HEK293 (cell line): ENCODE results near the gene TDP1.

Experiments
- KLF1 ChIP-seq: fragments of 450-650 bp; formaldehyde crosslinking; IDR thresholded peaks from 2 replicates; pipeline ENCODE4 v1.5.1; 2016; ENCODE audit warnings: missing biosample characterization, missing genetic modification characterization
- KLF10 ChIP-seq: fragments of 450-650 bp; IDR thresholded peaks from 2 replicates; pipeline ENCODE4 v1.5.1; 2018; ENCODE audit warnings: missing biosample characterization, mild to moderate bottlenecking, missing genetic modification characterization
- PRDM1 ChIP-seq: fragments of 450-650 bp; formaldehyde crosslinking; IDR thresholded peaks from 2 replicates; pipeline ENCODE4; 2016; ENCODE audit warnings: missing biosample characterization, missing genetic modification characterization
- SP3 ChIP-seq: fragments of 450-650 bp; formaldehyde crosslinking; IDR thresholded peaks from 2 replicates; pipeline ENCODE4 v1.5.1; 2016; ENCODE audit warnings: missing biosample characterization, missing genetic modification characterization
- SP7 ChIP-seq: fragments of 450-650 bp; formaldehyde crosslinking; IDR thresholded peaks from 2 replicates; pipeline ENCODE4 v1.5.1; 2016; ENCODE audit warnings: missing biosample characterization, missing genetic modification characterization
- WT1 ChIP-seq: fragments of 450-650 bp; formaldehyde crosslinking; IDR thresholded peaks from 2 replicates; pipeline ENCODE4 v1.5.1; 2016; ENCODE audit warnings: missing biosample characterization, missing genetic modification characterization
- YY2 ChIP-seq: fragments of 450-650 bp; formaldehyde crosslinking; IDR thresholded peaks from 2 replicates; pipeline ENCODE4 v1.5.1; 2016; ENCODE audit warnings: missing biosample characterization, missing genetic modification characterization
- ZBTB20 ChIP-seq: fragments of 450-650 bp; formaldehyde crosslinking; IDR thresholded peaks from 2 replicates; pipeline ENCODE4 v1.5.1; 2016; ENCODE audit warnings: missing biosample characterization, missing genetic modification characterization
- ZBTB7A ChIP-seq: fragments of 450-650 bp; formaldehyde crosslinking; IDR thresholded peaks from 2 replicates; pipeline ENCODE4 v1.5.1; 2016; ENCODE audit warnings: low read depth, missing biosample characterization, missing genetic modification characterization
- ZEB2 ChIP-seq: fragments of 450-650 bp; formaldehyde crosslinking; IDR thresholded peaks from 2 replicates; pipeline ENCODE4 v1.5.1; 2016; ENCODE audit warnings: missing biosample characterization, missing genetic modification characterization
- ZNF157 ChIP-seq: fragments of 450-650 bp; formaldehyde crosslinking; IDR thresholded peaks from 2 replicates; pipeline ENCODE4 v1.5.1; 2016; ENCODE audit warnings: missing biosample characterization, missing genetic modification characterization
- ZNF211 ChIP-seq: fragments of 450-650 bp; formaldehyde crosslinking; IDR thresholded peaks from 2 replicates; pipeline ENCODE4 v1.5.1; 2016; ENCODE audit warnings: low read depth, missing biosample characterization, missing genetic modification characterization
- ZNF239 ChIP-seq: fragments of 450-650 bp; formaldehyde crosslinking; IDR thresholded peaks from 2 replicates; pipeline ENCODE4 v1.5.1; 2016; ENCODE audit warnings: missing biosample characterization, missing genetic modification characterization
- ZNF274 ChIP-seq, 2 experiments: fragments of 200-500 bp in 1 of 2; fragments of 450-650 bp in 1 of 2; sonication (Bioruptor generic) in 1 of 2; formaldehyde crosslinking in 1 of 2; IDR thresholded peaks; 2 replicates each; pipeline versions ENCODE4 v1.5.1 to v1.6.1; 2014 to 2016; ENCODE audit warnings: borderline replicate concordance in 1 of 2, inconsistent platforms in 1 of 2, low read length in 1 of 2, missing biosample characterization in 1 of 2, missing genetic modification characterization in 1 of 2
- ZNF341 ChIP-seq: fragments of 450-650 bp; formaldehyde crosslinking; IDR thresholded peaks from 2 replicates; pipeline ENCODE4; 2016; ENCODE audit warnings: low read depth, missing biosample characterization, missing genetic modification characterization
- ZNF398 ChIP-seq: fragments of 450-650 bp; formaldehyde crosslinking; IDR thresholded peaks from 2 replicates; pipeline ENCODE4 v1.5.1; 2017; ENCODE audit warnings: missing biosample characterization, missing genetic modification characterization
- ZNF416 ChIP-seq: fragments of 450-650 bp; formaldehyde crosslinking; IDR thresholded peaks from 2 replicates; pipeline ENCODE4 v1.5.1; 2016; ENCODE audit warnings: missing biosample characterization, missing genetic modification characterization
- ZNF48 ChIP-seq: fragments of 450-650 bp; formaldehyde crosslinking; IDR thresholded peaks from 2 replicates; pipeline ENCODE4 v1.5.1; 2016; ENCODE audit warnings: missing biosample characterization, missing genetic modification characterization
- ZNF501 ChIP-seq: fragments of 450-650 bp; formaldehyde crosslinking; IDR thresholded peaks from 2 replicates; pipeline ENCODE4 v1.5.1; 2016; ENCODE audit warnings: missing biosample characterization, missing genetic modification characterization
- ZNF558 ChIP-seq: fragments of 450-650 bp; formaldehyde crosslinking; IDR thresholded peaks from 2 replicates; pipeline ENCODE4 v1.5.1; 2016; ENCODE audit warnings: missing biosample characterization, missing genetic modification characterization
- ZNF561 ChIP-seq: fragments of 450-650 bp; IDR thresholded peaks from 2 replicates; pipeline ENCODE4 v1.5.1; 2018; ENCODE audit warnings: missing biosample characterization, missing genetic modification characterization, borderline replicate concordance
- ZNF596 ChIP-seq: fragments of 450-650 bp; IDR thresholded peaks from 2 replicates; pipeline ENCODE4 v1.5.0; 2018; ENCODE audit warnings: missing biosample characterization, mild to moderate bottlenecking, missing genetic modification characterization, moderate library complexity
- ZNF600 ChIP-seq: fragments of 450-650 bp; formaldehyde crosslinking; IDR thresholded peaks from 2 replicates; pipeline ENCODE4 v1.5.1; 2016; ENCODE audit warnings: missing biosample characterization, missing genetic modification characterization
- ZNF626 ChIP-seq: fragments of 450-650 bp; sonication (Bioruptor Pico); formaldehyde crosslinking; IDR thresholded peaks from 2 replicates; pipeline ENCODE4 v1.5.1; 2018; ENCODE audit warnings: missing biosample characterization, missing genetic modification characterization, inconsistent platforms
- ZNF658 ChIP-seq: fragments of 450-650 bp; formaldehyde crosslinking; IDR thresholded peaks from 2 replicates; pipeline ENCODE4; 2016; ENCODE audit warnings: missing biosample characterization, missing genetic modification characterization
- ZNF692 ChIP-seq: fragments of 450-650 bp; formaldehyde crosslinking; IDR thresholded peaks from 2 replicates; pipeline ENCODE4 v1.5.1; 2016; ENCODE audit warnings: missing biosample characterization, missing genetic modification characterization
- ZNF707 ChIP-seq: fragments of 450-650 bp; formaldehyde crosslinking; IDR thresholded peaks from 2 replicates; pipeline ENCODE4 v1.5.1; 2016; ENCODE audit warnings: missing biosample characterization, missing genetic modification characterization
- ZNF747 ChIP-seq: fragments of 450-650 bp; formaldehyde crosslinking; IDR thresholded peaks from 2 replicates; pipeline ENCODE4 v1.5.1; 2016; ENCODE audit warnings: missing biosample characterization, missing genetic modification characterization
- ZNF76 ChIP-seq: fragments of 450-650 bp; formaldehyde crosslinking; IDR thresholded peaks from 2 replicates; pipeline ENCODE4; 2016; ENCODE audit warnings: low read depth, missing biosample characterization, missing genetic modification characterization, borderline replicate concordance
- ZNF776 ChIP-seq: fragments of 450-650 bp; formaldehyde crosslinking; IDR thresholded peaks from 2 replicates; pipeline ENCODE4 v1.5.0; 2017; ENCODE audit warnings: missing biosample characterization, missing genetic modification characterization, borderline replicate concordance
- ZSCAN23 ChIP-seq: fragments of 450-650 bp; formaldehyde crosslinking; IDR thresholded peaks from 2 replicates; pipeline ENCODE4 v1.5.1; 2016; ENCODE audit warnings: missing biosample characterization, missing genetic modification characterization
- ZSCAN5A ChIP-seq: fragments of 450-650 bp; formaldehyde crosslinking; IDR thresholded peaks from 2 replicates; pipeline ENCODE4 v1.5.1; 2016; ENCODE audit warnings: missing biosample characterization, missing genetic modification characterization
- TF ChIP-seq, protein P1 (sequence below): fragments of 450-650 bp; formaldehyde crosslinking; IDR thresholded peaks from 2 replicates; pipeline ENCODE4 v1.5.1; 2016; ENCODE audit warnings: missing biosample characterization, missing genetic modification characterization
- TF ChIP-seq, protein P2 (sequence below): fragments of 450-650 bp; formaldehyde crosslinking; IDR thresholded peaks from 2 replicates; pipeline ENCODE4 v1.5.1; 2016; ENCODE audit warnings: missing biosample characterization, missing genetic modification characterization
- TF ChIP-seq, protein P3 (sequence below): fragments of 450-650 bp; formaldehyde crosslinking; IDR thresholded peaks from 2 replicates; pipeline ENCODE4 v1.5.1; 2016; ENCODE audit warnings: missing biosample characterization, missing genetic modification characterization

Gene TDP1

DNA sequence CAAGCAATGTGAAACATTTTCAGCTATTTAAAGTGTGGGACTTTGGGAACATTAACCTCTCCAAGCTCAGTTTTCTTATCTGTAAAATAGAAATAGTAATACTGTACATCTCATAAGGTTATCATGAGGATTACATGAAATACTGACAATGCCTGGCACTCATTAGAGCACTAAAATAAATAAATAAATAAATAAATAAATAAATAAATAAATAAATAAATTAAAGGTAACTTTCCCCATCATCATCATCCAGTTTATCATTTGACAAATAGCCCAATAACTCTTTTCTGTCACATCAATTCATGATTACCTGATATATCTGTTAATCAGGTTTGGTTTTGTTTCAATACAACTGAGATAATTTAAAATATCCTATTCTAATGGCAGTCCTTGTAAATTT lies 49.7 kb upstream of the TDP1 start (continued):
- TF ChIP-seq SP7 (tag by site-specific recombination) (no peak), ZNF596 (tag by site-specific recombination) (no peak), YY2 (tag by site-specific recombination) (no peak), PRDM1 (tag by site-specific recombination) (no peak), KLF10 (no peak), KLF1 (tag by site-specific recombination) (no peak), ZNF501 (tag by site-specific recombination) (peak; percentile 71), ZNF211 (no peak), ZNF398 (tag by site-specific recombination) (no peak), ZNF48 (no peak), ZNF600 (no peak), ZNF692 (no peak), ZBTB20 (tag by site-specific recombination) (no peak), ZNF558 (peak; percentile 74; the same call in 1 of the 2 replicates), SP3 (tag by site-specific recombination) (no peak), ZNF626 (tag by site-specific recombination) (no peak), ZNF776 (no peak), ZNF416 (no peak), ZNF658 (tag by site-specific recombination) (no peak), ZNF239 (no peak), ZBTB7A (no peak), ZNF274 (IDR thresholded peaks at IDR 0.05; ENCODE audit: low read length) (no peak), ZNF274 (tag by site-specific recombination; IDR thresholded peaks at IDR 0.05; ENCODE audit: borderline replicate concordance) (no peak), ZNF76 (no peak), ZNF561 (tag by site-specific recombination) (no peak), ZNF707 (tag by site-specific recombination) (no peak), ZEB2 (no peak), ZNF341 (tag by site-specific recombination) (peak; percentile 56; the same call in 1 of the 2 replicates), WT1 (tag by site-specific recombination) (no peak), ZSCAN23 (no peak), ZNF747 (tag by site-specific recombination) (no peak), ZNF157 (tag by site-specific recombination) (no peak), ZSCAN5A (tag by site-specific recombination) (no peak)
- TF ChIP-seq, protein P1, sequence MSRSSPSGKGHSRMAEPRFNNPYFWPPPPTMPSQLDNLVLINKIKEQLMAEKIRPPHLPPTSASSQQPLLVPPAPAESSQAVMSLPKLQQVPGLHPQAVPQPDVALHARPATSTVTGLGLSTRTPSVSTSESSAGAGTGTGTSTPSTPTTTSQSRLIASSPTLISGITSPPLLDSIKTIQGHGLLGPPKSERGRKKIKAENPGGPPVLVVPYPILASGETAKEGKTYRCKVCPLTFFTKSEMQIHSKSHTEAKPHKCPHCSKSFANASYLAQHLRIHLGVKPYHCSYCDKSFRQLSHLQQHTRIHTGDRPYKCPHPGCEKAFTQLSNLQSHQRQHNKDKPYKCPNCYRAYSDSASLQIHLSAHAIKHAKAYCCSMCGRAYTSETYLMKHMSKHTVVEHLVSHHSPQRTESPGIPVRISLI (tag by site-specific recombination) = no peak
- TF ChIP-seq, protein P2, sequence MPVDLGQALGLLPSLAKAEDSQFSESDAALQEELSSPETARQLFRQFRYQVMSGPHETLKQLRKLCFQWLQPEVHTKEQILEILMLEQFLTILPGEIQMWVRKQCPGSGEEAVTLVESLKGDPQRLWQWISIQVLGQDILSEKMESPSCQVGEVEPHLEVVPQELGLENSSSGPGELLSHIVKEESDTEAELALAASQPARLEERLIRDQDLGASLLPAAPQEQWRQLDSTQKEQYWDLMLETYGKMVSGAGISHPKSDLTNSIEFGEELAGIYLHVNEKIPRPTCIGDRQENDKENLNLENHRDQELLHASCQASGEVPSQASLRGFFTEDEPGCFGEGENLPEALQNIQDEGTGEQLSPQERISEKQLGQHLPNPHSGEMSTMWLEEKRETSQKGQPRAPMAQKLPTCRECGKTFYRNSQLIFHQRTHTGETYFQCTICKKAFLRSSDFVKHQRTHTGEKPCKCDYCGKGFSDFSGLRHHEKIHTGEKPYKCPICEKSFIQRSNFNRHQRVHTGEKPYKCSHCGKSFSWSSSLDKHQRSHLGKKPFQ = no peak
- TF ChIP-seq, protein P3, sequence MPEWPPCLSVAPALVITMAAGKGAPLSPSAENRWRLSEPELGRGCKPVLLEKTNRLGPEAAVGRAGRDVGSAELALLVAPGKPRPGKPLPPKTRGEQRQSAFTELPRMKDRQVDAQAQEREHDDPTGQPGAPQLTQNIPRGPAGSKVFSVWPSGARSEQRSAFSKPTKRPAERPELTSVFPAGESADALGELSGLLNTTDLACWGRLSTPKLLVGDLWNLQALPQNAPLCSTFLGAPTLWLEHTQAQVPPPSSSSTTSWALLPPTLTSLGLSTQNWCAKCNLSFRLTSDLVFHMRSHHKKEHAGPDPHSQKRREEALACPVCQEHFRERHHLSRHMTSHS (tag by site-specific recombination) = no peak
